ENCODE measurements around the gene RB1.
"Not testable (repeated sequence)": the region's sequence is repeated elsewhere in the genome, so short reads cannot be mapped to it uniquely, and the experiment has no call there.

The RB1 gene

GRCh38 chr13:48297131-48297786 lies 6.3 kb upstream of the RB1 start:
- DNase-seq (ENCODE audit: low read depth), result no peak

GRCh38 chr13:48299591-48299990 lies 4.0 kb upstream of the RB1 start:
- no peak for DNase-seq (ENCODE audit: low read depth)

GRCh38 chr13:48302871-48303358 lies 636 bp upstream of the RB1 start:
- DNase-seq (ENCODE audit: low read depth), result no peak

GRCh38 chr13:48304143-48304876 lies 759 bp downstream of the RB1 start:
- no peak for DNase-seq (ENCODE audit: low read depth)

- DNase-seq (ENCODE audit: low read depth), result no peak
Observed at GRCh38 chr13:48311223-48311622, 7.7 kb downstream of the RB1 start.

GRCh38 chr13:48315969-48316650 lies 12.6 kb downstream of the RB1 start:
- DNase-seq (ENCODE audit: low read depth), result no peak

GRCh38 chr13:48316826-48317510 lies 13.4 kb downstream of the RB1 start:
- DNase-seq (ENCODE audit: low read depth), result no peak

GRCh38 chr13:48317511-48318376 lies 14.2 kb downstream of the RB1 start:
- DNase-seq (ENCODE audit: low read depth), result no peak

- no peak for DNase-seq (ENCODE audit: low read depth)
Observed at GRCh38 chr13:48318377-48318811, 14.8 kb downstream of the RB1 start.

- no peak for DNase-seq (ENCODE audit: low read depth)
Observed at GRCh38 chr13:48318821-48319511, 15.4 kb downstream of the RB1 start.

GRCh38 chr13:48319531-48320398 lies 16.2 kb downstream of the RB1 start:
- no peak for DNase-seq (ENCODE audit: low read depth)

GRCh38 chr13:48320399-48320790 lies 16.8 kb downstream of the RB1 start:
- no peak for DNase-seq (ENCODE audit: low read depth)

GRCh38 chr13:48320891-48321510 lies 17.4 kb downstream of the RB1 start:
- DNase-seq (ENCODE audit: low read depth), result no peak

GRCh38 chr13:48322294-48322693 lies 18.7 kb downstream of the RB1 start:
- no peak for DNase-seq (ENCODE audit: low read depth)

GRCh38 chr13:48333976-48334375 lies 30.4 kb downstream of the RB1 start:
- no peak for DNase-seq (ENCODE audit: low read depth)

- DNase-seq (ENCODE audit: low read depth), result no peak
Observed at GRCh38 chr13:48334534-48335127, 31.1 kb downstream of the RB1 start.

GRCh38 chr13:48339198-48339597 lies 35.6 kb downstream of the RB1 start:
- DNase-seq (ENCODE audit: low read depth), result not testable (repeated sequence)

GRCh38 chr13:48344264-48344663 lies 40.7 kb downstream of the RB1 start:
- no peak for DNase-seq (ENCODE audit: low read depth)

- DNase-seq (ENCODE audit: low read depth), result no peak
Observed at GRCh38 chr13:48346583-48346982, 43.0 kb downstream of the RB1 start.

All from T follicular helper cell (primary cell).